Muscle of back (tissue), 11 donors: ENCODE measurements around the gene GRID2. TPM values are rescaled to one million over a fixed set of nuclear protein-coding genes. Genes with fewer than 3 reads are reported as not detected.

Experiments
- DNase-seq, 3 donors: peaks; one replicate each; pipeline versions ENCODE4 v3.0.0 to v3.0.0-alpha.2; 2013
- polyA plus RNA-seq, 10 donors: library from polyadenylated mRNA; unstranded; fragments of 120-200 nt; gene quantifications; one replicate each; pipeline ENCODE4 v1.2.1, GENCODE V29; 2013; ENCODE audit not compliant: insufficient read length in 10 of 10

GRID2 gene
- polyA plus RNA-seq, 10 donors: 0.25 to 1.9 (median 0.38) TPM

- peak in 1 of 3 donors; percentile 19 for DNase-seq
Measured at GRCh38 chr4:93066749-93067148, 763.0 kb downstream of the GRID2 start.

GRCh38 chr4:93072292-93072691 lies 768.5 kb downstream of the GRID2 start:
- no peak for DNase-seq

- DNase-seq: no peak
Measured at GRCh38 chr4:93080316-93080715, 776.5 kb downstream of the GRID2 start.

- DNase-seq: peak in 1 of 3 donors; percentile 1
Measured at GRCh38 chr4:93084599-93085305, 781.0 kb downstream of the GRID2 start.

GRCh38 chr4:93086356-93086755 lies 782.6 kb downstream of the GRID2 start:
- no peak for DNase-seq

- DNase-seq: no peak
Measured at GRCh38 chr4:93092765-93093164, 789.0 kb downstream of the GRID2 start.

- DNase-seq: no peak
Measured at GRCh38 chr4:93103042-93103441, 799.3 kb downstream of the GRID2 start.

- DNase-seq: peak in 1 of 3 donors; percentile 3
Measured at GRCh38 chr4:93116624-93117023, 812.9 kb downstream of the GRID2 start.

- DNase-seq: no peak
Measured at GRCh38 chr4:93127489-93127888, 823.7 kb downstream of the GRID2 start.

- no peak for DNase-seq
Measured at GRCh38 chr4:93132631-93133030, 828.9 kb downstream of the GRID2 start.

- no peak for DNase-seq
Measured at GRCh38 chr4:93139118-93139517, 835.4 kb downstream of the GRID2 start.

GRCh38 chr4:93143902-93144301 lies 840.1 kb downstream of the GRID2 start:
- DNase-seq: no peak

GRCh38 chr4:93144644-93145043 lies 840.9 kb downstream of the GRID2 start:
- DNase-seq: no peak

- DNase-seq: no peak
Measured at GRCh38 chr4:93147524-93148212, 843.9 kb downstream of the GRID2 start.

- DNase-seq: no peak
Measured at GRCh38 chr4:93152491-93152890, 848.7 kb downstream of the GRID2 start.

- peak in 1 of 3 donors; percentile 3 for DNase-seq
Measured at GRCh38 chr4:93157986-93158385, 854.2 kb downstream of the GRID2 start.

GRCh38 chr4:93168053-93168452 lies 864.3 kb downstream of the GRID2 start:
- no peak for DNase-seq

- DNase-seq: no peak
Measured at GRCh38 chr4:93169966-93170365, 866.2 kb downstream of the GRID2 start.

- no peak for DNase-seq
Measured at GRCh38 chr4:93174598-93174997, 870.8 kb downstream of the GRID2 start.

GRCh38 chr4:93178279-93178678 lies 874.5 kb downstream of the GRID2 start:
- no peak for DNase-seq

GRCh38 chr4:93179044-93179443 lies 875.3 kb downstream of the GRID2 start:
- no peak for DNase-seq

- DNase-seq: no peak
Measured at GRCh38 chr4:93182722-93183121, 879.0 kb downstream of the GRID2 start.

GRCh38 chr4:93183576-93183975 lies 879.8 kb downstream of the GRID2 start:
- DNase-seq: no peak

- peak in 1 of 3 donors; percentile 38 for DNase-seq
Measured at GRCh38 chr4:93184053-93184452, 880.3 kb downstream of the GRID2 start.
